Effector memory CD4-positive, alpha-beta T cell (primary cell): ENCODE results near the gene SOX6.

Experiments
- DNase-seq, 3 donors: peaks; one replicate each; pipeline ENCODE4 v3.0.0-alpha.2; 2020
- H3K27ac ChIP-seq: 2 replicates; pipeline ENCODE4 v1.7.0; 2013; ENCODE audit warnings: mild to moderate bottlenecking, low read length, moderate library complexity; ENCODE audit not compliant: insufficient read depth, poor library complexity, severe bottlenecking
- H3K27me3 ChIP-seq: replicated peaks from 2 replicates; pipeline ENCODE4 v1.7.0; 2013; ENCODE audit warnings: mild to moderate bottlenecking, low read length; ENCODE audit not compliant: insufficient read depth, control insufficient read depth, poor library complexity, severe bottlenecking
- H3K36me3 ChIP-seq: 2 replicates; pipeline ENCODE4 v1.7.0; 2013; ENCODE audit warnings: mild to moderate bottlenecking, low read length, moderate library complexity; ENCODE audit not compliant: control insufficient read depth, insufficient read depth
- H3K4me1 ChIP-seq: 2 replicates; pipeline ENCODE4 v1.7.0; 2013; ENCODE audit warnings: low read length, mild to moderate bottlenecking; ENCODE audit not compliant: control insufficient read depth, insufficient read depth, poor library complexity, severe bottlenecking
- H3K4me3 ChIP-seq: 2 replicates; pipeline ENCODE4 v1.7.0; 2013; ENCODE audit warnings: low read length, low read depth, mild to moderate bottlenecking; ENCODE audit not compliant: insufficient read depth, poor library complexity, severe bottlenecking
- H3K9me3 ChIP-seq: 2 replicates; pipeline ENCODE4 v1.7.0; 2013; ENCODE audit warnings: mild to moderate bottlenecking, low read length, moderate library complexity; ENCODE audit not compliant: control insufficient read depth

SOX6 gene

DNA sequence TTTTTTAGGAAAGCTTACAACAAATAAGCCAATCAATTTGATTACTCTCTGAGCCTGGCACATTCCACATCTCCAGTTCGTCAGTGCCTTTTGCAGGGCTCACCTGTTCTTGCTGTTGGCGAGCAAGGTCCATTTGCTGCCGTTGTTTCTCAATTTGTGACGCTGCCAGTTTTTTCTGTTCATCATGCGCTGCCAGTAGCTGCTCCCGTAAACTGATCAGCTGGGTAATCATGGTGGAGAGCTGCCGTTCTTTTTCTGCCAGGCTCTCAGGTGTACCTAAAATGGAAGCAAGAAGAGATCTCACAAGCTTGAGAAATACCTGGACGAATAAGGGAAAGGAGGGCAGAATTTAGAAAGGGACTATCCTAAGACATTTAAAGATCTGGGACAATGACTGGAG lies 169.7 kb downstream of the SOX6 start:
- no peak overlapping the region for H3K27ac ChIP-seq
- no peaks in the 10 kb centered on the region for H3K4me1 ChIP-seq
- DNase-seq, result no peak
- no peaks in the 10 kb centered on the region for H3K9me3 ChIP-seq
- H3K27me3 ChIP-seq, result no peaks in the 10 kb centered on the region
- H3K4me3 ChIP-seq, result no peak overlapping the region
- no peaks in the 10 kb centered on the region for H3K36me3 ChIP-seq

DNA sequence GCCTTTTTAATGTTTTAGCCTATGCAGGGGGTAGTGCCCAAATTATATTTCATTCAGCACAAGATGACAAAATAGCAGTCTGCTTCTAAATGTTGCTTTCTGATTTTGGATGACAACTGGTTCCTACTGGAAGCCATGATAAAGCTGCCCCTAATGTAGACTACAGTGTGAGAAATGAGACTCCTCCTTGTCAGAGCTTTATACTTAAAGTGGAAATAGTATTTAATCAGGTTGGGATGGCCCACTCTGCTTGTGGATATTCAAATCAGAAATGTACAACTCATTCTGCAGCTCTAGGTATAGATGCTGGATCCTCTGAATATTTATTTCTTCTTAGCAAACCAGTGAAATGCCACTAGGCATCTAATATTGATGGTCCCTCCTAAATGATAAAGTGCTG lies 171.3 kb downstream of the SOX6 start:
- H3K27ac ChIP-seq, result no peak overlapping the region
- H3K36me3 ChIP-seq, result no peaks in the 10 kb centered on the region

GRCh38 chr11:16184588-16184987 lies 171.8 kb downstream of the SOX6 start:
- H3K4me3 ChIP-seq, result no peak overlapping the region
- DNase-seq, result no peak
- H3K4me1 ChIP-seq, result no peaks in the 10 kb centered on the region
- no peaks in the 10 kb centered on the region for H3K9me3 ChIP-seq
- H3K36me3 ChIP-seq, result no peaks in the 10 kb centered on the region
- no peak overlapping the region for H3K27ac ChIP-seq
- H3K27me3 ChIP-seq, result no peaks in the 10 kb centered on the region

More for the DNA sequence above, 171.3 kb downstream of the SOX6 start:
- no peaks in the 10 kb centered on the region for H3K27me3 ChIP-seq
- no peak overlapping the region for H3K4me3 ChIP-seq
- DNase-seq, result no peak
- H3K9me3 ChIP-seq, result no peaks in the 10 kb centered on the region
- no peaks in the 10 kb centered on the region for H3K4me1 ChIP-seq

DNA sequence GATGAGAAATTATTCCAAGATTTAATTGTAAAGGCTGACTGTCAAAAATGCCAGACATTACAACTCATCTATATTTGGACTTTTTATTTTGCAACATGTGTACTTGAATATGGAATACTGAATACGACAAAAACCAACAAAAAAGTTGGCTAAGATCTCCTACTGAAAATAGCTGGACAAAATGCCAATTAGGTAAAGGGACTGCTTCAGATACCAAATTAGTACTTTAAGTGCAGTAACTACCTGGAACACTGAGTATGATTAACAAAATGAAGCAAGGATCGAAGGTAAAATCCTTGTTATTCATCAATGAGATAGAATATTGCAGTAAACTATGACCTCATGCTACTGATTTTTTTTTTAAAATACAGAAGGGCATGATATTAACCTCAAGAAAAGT lies 173.8 kb downstream of the SOX6 start:
- Histone ChIP-seq H3K27ac (no peak overlapping the region), H3K9me3 (no peaks in the 10 kb centered on the region), H3K27me3 (no peaks in the 10 kb centered on the region), H3K4me3 (no peak overlapping the region), H3K36me3 (no peaks in the 10 kb centered on the region), H3K4me1 (no peaks in the 10 kb centered on the region)
- no peak for DNase-seq

DNA sequence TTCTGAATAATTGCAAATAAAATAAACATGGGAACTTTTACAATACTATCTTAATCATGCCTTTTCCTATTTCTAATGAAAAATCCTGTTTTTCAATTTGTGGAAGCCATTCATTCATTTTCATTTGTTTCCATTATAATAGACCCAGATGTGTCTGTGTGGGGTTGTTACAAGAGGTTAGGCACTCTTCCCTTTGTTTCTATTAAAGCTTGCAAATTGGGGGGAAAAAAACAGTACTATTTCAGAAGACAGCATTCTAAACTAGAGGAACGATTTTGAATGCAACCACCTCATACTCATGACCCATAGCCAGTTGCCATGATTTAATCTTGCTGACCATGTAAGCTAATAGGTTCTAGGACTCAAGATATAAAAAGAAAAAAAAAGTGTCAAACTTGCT lies 175.5 kb downstream of the SOX6 start:
- Histone ChIP-seq H3K36me3 (no peaks in the 10 kb centered on the region), H3K9me3 (no peaks in the 10 kb centered on the region), H3K4me1 (no peaks in the 10 kb centered on the region), H3K27me3 (no peaks in the 10 kb centered on the region), H3K27ac (no peak overlapping the region), H3K4me3 (no peak overlapping the region)
- DNase-seq, result no peak

- Histone ChIP-seq H3K36me3 (no peaks in the 10 kb centered on the region), H3K27me3 (no peaks in the 10 kb centered on the region), H3K4me1 (no peaks in the 10 kb centered on the region), H3K9me3 (no peaks in the 10 kb centered on the region), H3K4me3 (no peak overlapping the region), H3K27ac (no peak overlapping the region)
- no peak for DNase-seq
Observed at GRCh38 chr11:16179676-16180075, 176.7 kb downstream of the SOX6 start.

- no peaks in the 10 kb centered on the region for H3K36me3 ChIP-seq
- H3K4me3 ChIP-seq, result no peak overlapping the region
- no peak for DNase-seq
- H3K27me3 ChIP-seq, result no peaks in the 10 kb centered on the region
- no peaks in the 10 kb centered on the region for H3K9me3 ChIP-seq
- H3K27ac ChIP-seq, result no peak overlapping the region
- no peaks in the 10 kb centered on the region for H3K4me1 ChIP-seq
Observed at GRCh38 chr11:16178273-16178672, 178.1 kb downstream of the SOX6 start.

DNA sequence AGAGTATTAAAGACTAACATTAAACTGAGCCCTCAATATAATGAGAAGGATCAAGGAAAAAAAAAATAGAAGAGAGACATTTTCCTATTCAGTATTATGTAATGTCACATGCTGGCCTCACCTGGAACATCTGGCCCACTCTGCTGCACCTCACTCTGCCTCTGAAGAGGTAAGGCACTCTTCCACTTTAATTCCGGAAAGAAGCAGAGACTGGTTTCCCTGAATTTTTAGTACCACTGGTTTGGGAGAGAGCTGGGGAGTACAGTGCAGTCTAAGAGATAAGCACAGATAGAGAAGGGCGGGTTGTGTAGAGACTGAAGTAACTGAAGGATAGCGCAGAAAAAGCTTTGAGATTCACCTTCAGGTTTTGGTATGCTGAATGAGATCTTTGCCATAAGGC lies 178.7 kb downstream of the SOX6 start:
- no peaks in the 10 kb centered on the region for H3K4me1 ChIP-seq

DNA sequence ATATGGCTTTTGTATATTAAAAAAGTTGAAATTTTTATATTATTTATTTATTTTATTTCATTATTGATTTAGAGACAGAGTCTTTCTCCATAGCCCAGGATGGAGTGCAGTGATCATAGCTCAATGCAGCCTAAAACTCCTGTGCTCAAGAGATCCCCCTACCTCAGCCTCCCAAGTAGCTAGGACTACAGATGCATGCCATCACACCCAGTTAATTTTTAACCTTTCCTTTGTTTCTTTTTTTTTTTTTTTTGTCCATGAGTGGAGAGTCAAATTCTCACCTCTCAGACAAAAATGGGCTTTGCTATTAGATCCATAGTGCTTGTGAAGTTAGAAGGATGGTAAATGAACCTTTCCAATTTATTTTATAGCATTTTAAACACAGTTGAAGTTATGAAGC lies 182.5 kb downstream of the SOX6 start:
- Histone ChIP-seq H3K27ac (no peak overlapping the region), H3K4me1 (no peaks in the 10 kb centered on the region), H3K27me3 (no peaks in the 10 kb centered on the region), H3K4me3 (no peak overlapping the region), H3K36me3 (no peaks in the 10 kb centered on the region), H3K9me3 (no peaks in the 10 kb centered on the region)
- DNase-seq, result no peak

More for the DNA sequence above, 178.7 kb downstream of the SOX6 start:
- no peaks in the 10 kb centered on the region for H3K27me3 ChIP-seq
- DNase-seq, result no peak
- no peak overlapping the region for H3K4me3 ChIP-seq
- H3K36me3 ChIP-seq, result no peaks in the 10 kb centered on the region
- no peak overlapping the region for H3K27ac ChIP-seq
- H3K9me3 ChIP-seq, result no peaks in the 10 kb centered on the region

DNA sequence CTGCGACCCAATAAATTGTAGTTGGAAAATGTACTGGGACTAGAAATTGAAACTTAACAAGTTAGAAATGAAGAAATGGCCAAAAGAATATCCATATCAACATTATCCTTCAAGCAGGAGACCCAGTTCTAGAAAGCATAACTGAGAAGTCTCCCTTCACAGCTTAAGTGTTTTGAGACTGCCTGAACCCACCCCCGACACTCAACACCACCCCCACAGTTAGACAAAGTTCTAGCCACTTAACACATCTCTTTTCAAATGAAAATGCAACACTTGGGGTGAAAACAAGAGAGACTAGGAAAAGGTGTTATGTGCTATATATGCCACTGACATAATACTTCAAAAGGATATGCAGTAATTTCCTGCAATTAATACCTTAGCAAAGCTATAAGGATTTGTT lies 184.5 kb downstream of the SOX6 start:
- H3K27me3 ChIP-seq, result no peaks in the 10 kb centered on the region

More for the DNA sequence above, 184.5 kb downstream of the SOX6 start:
- no peaks in the 10 kb centered on the region for H3K9me3 ChIP-seq
- no peaks in the 10 kb centered on the region for H3K4me1 ChIP-seq
- DNase-seq, result no peak
- no peak overlapping the region for H3K27ac ChIP-seq
- H3K36me3 ChIP-seq, result no peaks in the 10 kb centered on the region
- H3K4me3 ChIP-seq, result no peak overlapping the region
